Stomach (tissue), 9 donors: ENCODE measurements around the gene B3GNT8. TPM values are rescaled to one million over a fixed set of nuclear protein-coding genes. Genes with fewer than 3 reads are reported as not detected.
"Not testable (repeated sequence)": the region's sequence is repeated elsewhere in the genome, so short reads cannot be mapped to it uniquely, and the experiment has no call there.

Source experiments
- DNase-seq, 2 donors: peaks; one replicate each; pipeline versions ENCODE4 v3.0.0 to v3.0.0-alpha.2; 2013 to 2019
- H3K27ac ChIP-seq, 5 donors: fragments of 200-600 bp in 4 of 5; sonication (generic) in 4 of 5; one replicate each; pipeline ENCODE4 v1.5.1; 2013 to 2019; ENCODE audit warnings: mild to moderate bottlenecking in 1 of 5, moderate library complexity in 1 of 5
- H3K27me3 ChIP-seq, 3 donors: fragments of 200-600 bp; sonication (generic); one replicate each; pipeline ENCODE4 v1.5.1; 2017 to 2019; ENCODE audit warnings: mixed run types in 1 of 3
- H3K36me3 ChIP-seq, 4 donors: fragments of 200-600 bp; sonication (generic); 1 replicate in 3 of 4; 2 replicates in 1 of 4; pipeline ENCODE4 v1.5.1; 2016 to 2019
- H3K4me1 ChIP-seq, 4 donors: fragments of 200-600 bp; sonication (generic); one replicate each; pipeline ENCODE4 v1.5.1; 2016 to 2019
- H3K4me3 ChIP-seq, 4 donors: fragments of 200-600 bp; sonication (generic) in 3 of 4; one replicate each; pipeline ENCODE4 v1.5.1; 2016 to 2019; ENCODE audit warnings: mild to moderate bottlenecking in 1 of 4
- H3K9me3 ChIP-seq, 4 donors: fragments of 200-600 bp; sonication (generic); one replicate each; pipeline ENCODE4 v1.5.1; 2016 to 2019
- EP300 ChIP-seq: sonication (generic); formaldehyde crosslinking; IDR thresholded peaks from one replicate; pipeline ENCODE4 v1.6.1; 2017; ENCODE audit warnings: antibody characterized with exemption
- POLR2A ChIP-seq, 4 donors: fragments of 450-650 bp; IDR thresholded peaks; one replicate each; pipeline ENCODE4 v1.6.1; 2016; ENCODE audit warnings: antibody characterized with exemption in 4 of 4, control low read depth in 2 of 4, mild to moderate bottlenecking in 1 of 4, moderate library complexity in 1 of 4
- POLR2AphosphoS5 ChIP-seq, 3 donors: sonication (generic); formaldehyde crosslinking; IDR thresholded peaks; one replicate each; pipeline ENCODE4 v1.6.1; 2016; ENCODE audit warnings: antibody characterized with exemption in 3 of 3
- WGBS, 5 donors: extraction: QIAGEN DNeasy Blood & Tissue Kit in 3 of 5; methylation state at CpG; one replicate each; pipeline versions ENCODE4 v1.1.5 to v1.1.7; 2013 to 2018; 5-methylcytosine and 5-hydroxymethylcytosine counted together
- intact Hi-C: fragments of 100-400 bp; cut with DNase I; formaldehyde crosslinking; loops from one replicate; pipeline ENCODE4 v1.15.1; 2023; ENCODE audit warnings: low total_unique reads
- polyA plus RNA-seq, 3 donors: library from polyadenylated mRNA; stranded (reverse); fragments of 200-250 nt; gene quantifications; one replicate each; pipeline ENCODE4 v1.2.3, GENCODE V29; 2013
- total RNA-seq, 5 donors: library from RNA; depleted of rRNA; stranded (reverse); fragments of >200 nt; gene quantifications; one replicate each; pipeline versions ENCODE4 v1.1.0 to v1.2.3, GENCODE V29; 2014 to 2016
- TF ChIP-seq, protein P1 (sequence below), 7 experiments: fragments of 450-650 bp in 4 of 7; fragments of 200-600 bp in 3 of 7; sonication (generic) in 3 of 7; IDR thresholded peaks; one replicate each; pipeline ENCODE4 v1.5.1; 2016 to 2019; ENCODE audit warnings: antibody characterized with exemption in 7 of 7, control low read depth in 2 of 7, mild to moderate bottlenecking in 1 of 7
- donor health status: healthy with polysubstance abuse.
- donor health status: Bipolar disorder and iron deficiency.
- donor health status: healthy.

B3GNT8 gene
- total and polyA plus RNA-seq, 8 donors = 0.92 to 158 (median 5.4) TPM; not detected in 2

GRCh38 chr19:41411968-41412265 lies 15.3 kb downstream of the B3GNT8 start:
- H3K27ac ChIP-seq = no peak overlapping the region

DNA sequence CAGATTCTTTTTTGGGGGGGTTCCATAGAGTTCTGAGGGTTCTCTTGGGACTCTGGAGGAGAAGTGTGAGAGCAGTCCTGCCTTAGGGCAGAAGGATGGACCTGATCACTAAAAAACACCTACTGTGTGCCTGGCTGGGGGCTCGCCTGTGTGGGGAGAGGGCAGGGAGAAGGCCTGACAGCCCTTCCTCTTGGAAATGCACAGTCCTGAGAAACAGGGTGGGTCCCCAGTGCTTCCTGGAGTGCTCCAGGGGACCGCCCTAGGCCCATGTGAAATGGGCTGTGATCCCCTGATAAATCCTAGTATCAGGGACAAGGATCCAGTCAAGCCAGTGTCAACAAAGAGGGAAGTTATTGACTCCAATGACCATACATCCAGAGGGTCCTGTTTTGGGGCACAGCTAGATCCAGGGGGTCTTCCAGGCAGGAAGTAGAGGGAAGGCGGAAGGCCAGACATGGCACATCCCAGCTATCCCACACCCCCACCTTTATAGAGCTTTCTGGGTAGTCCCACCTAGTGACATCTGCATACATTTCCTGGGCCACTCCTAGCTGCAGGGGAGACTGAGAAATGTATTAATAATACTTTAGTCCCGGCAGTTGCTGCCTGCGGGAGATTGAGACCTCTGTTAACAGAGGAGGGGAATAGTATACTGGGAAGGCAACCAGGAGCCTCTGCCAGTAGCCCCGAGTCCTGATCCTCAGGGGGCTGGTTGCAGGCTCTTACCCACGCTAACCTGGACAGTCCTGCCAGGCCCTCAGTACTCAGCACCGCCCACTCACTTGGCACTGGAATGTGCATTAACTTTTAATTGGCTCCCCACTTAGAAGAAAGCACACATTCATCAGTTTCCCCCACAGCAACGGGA lies 15.8 kb downstream of the B3GNT8 start:
- no peak for DNase-seq
- TF ChIP-seq, protein P1, sequence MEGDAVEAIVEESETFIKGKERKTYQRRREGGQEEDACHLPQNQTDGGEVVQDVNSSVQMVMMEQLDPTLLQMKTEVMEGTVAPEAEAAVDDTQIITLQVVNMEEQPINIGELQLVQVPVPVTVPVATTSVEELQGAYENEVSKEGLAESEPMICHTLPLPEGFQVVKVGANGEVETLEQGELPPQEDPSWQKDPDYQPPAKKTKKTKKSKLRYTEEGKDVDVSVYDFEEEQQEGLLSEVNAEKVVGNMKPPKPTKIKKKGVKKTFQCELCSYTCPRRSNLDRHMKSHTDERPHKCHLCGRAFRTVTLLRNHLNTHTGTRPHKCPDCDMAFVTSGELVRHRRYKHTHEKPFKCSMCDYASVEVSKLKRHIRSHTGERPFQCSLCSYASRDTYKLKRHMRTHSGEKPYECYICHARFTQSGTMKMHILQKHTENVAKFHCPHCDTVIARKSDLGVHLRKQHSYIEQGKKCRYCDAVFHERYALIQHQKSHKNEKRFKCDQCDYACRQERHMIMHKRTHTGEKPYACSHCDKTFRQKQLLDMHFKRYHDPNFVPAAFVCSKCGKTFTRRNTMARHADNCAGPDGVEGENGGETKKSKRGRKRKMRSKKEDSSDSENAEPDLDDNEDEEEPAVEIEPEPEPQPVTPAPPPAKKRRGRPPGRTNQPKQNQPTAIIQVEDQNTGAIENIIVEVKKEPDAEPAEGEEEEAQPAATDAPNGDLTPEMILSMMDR (IDR thresholded peaks at IDR 0.05) = no peak
- Histone ChIP-seq H3K27ac (peak overlapping the region in 3 of 5 donors; percentile 72 to 80 (median 73)), H3K4me1 (peaks cover 12 to 76% (median 26%) of the 10 kb centered on the region in 4 donors), H3K4me3 (no peak overlapping the region), H3K27me3 (no peaks in the 10 kb centered on the region), H3K9me3 (no peaks in the 10 kb centered on the region), H3K36me3 (peaks cover 33 to 63% (median 57%) of the 10 kb centered on the region in 4 donors)
- intact Hi-C loops = no loop called here
- WGBS, 5 donors = 72 to 84% (median 73%) methylated on average over 9 of the region's 9 CpGs

More at GRCh38 chr19:41411968-41412265, 15.3 kb downstream of the B3GNT8 start:
- DNase-seq = peak in 1 of 2 donors; percentile 60
- H3K4me1 ChIP-seq = peaks cover 12 to 74% (median 26%) of the 10 kb centered on the region in 4 donors
- no peaks in the 10 kb centered on the region for H3K9me3 ChIP-seq
- intact Hi-C loops = no loop called here
- 71 to 96% (median 82%) methylated on average over 10 to 11 of the region's 11 CpGs for WGBS, 5 donors
- no peak overlapping the region for H3K4me3 ChIP-seq
- TF ChIP-seq POLR2AphosphoS5 (IDR thresholded peaks at IDR 0.05) (no peak), EP300 (no peak), POLR2A (IDR thresholded peaks at IDR 0.05) (no peak)
- TF ChIP-seq, protein P1 (IDR thresholded peaks at IDR 0.05) = no peak
- no peaks in the 10 kb centered on the region for H3K27me3 ChIP-seq
- peaks cover 39 to 69% (median 63%) of the 10 kb centered on the region in 4 donors for H3K36me3 ChIP-seq

- Histone ChIP-seq H3K27me3 (no peaks in the 10 kb centered on the region), H3K27ac (peak overlapping the region in 3 of 5 donors; percentile 72 to 80 (median 73)), H3K4me3 (no peak overlapping the region), H3K4me1 (peaks cover 12 to 77% (median 29%) of the 10 kb centered on the region in 4 donors), H3K36me3 (peaks cover 29 to 57% (median 53%) of the 10 kb centered on the region in 4 donors), H3K9me3 (no peaks in the 10 kb centered on the region)
- TF ChIP-seq POLR2AphosphoS5 (IDR thresholded peaks at IDR 0.05) = no peak
- no peak for TF ChIP-seq EP300
- TF ChIP-seq POLR2A (IDR thresholded peaks at IDR 0.05) = no peak
- TF ChIP-seq, protein P1 (IDR thresholded peaks at IDR 0.05) = no peak
- 86 to 94% (median 91%) methylated on average over 22 to 23 of the region's 23 CpGs for WGBS, 5 donors
- no peak for DNase-seq
- intact Hi-C loops = no loop called here
Observed at GRCh38 chr19:41410336-41411054, 16.7 kb downstream of the B3GNT8 start.

GRCh38 chr19:41409288-41409687 lies 17.9 kb downstream of the B3GNT8 start:
- peaks cover 12 to 74% (median 29%) of the 10 kb centered on the region in 4 donors for H3K4me1 ChIP-seq
- intact Hi-C loops = no loop called here
- H3K27ac ChIP-seq = peak overlapping the region; percentile 67 to 80 (median 72)

GRCh38 chr19:41408846-41409245 lies 18.3 kb downstream of the B3GNT8 start:
- peak overlapping the region; percentile 67 to 80 (median 72) for H3K27ac ChIP-seq
- DNase-seq, H3K27me3 ChIP-seq, H3K9me3 ChIP-seq, H3K4me3 ChIP-seq, intact Hi-C loops: not testable (repeated sequence)
- peaks cover 12 to 75% (median 29%) of the 10 kb centered on the region in 4 donors for H3K4me1 ChIP-seq
- H3K36me3 ChIP-seq = peaks cover 20 to 42% (median 37%) of the 10 kb centered on the region in 4 donors
- 74 to 87% (median 78%) methylated on average over 5 of the region's 5 CpGs for WGBS, 5 donors

More at GRCh38 chr19:41409288-41409687, 17.9 kb downstream of the B3GNT8 start:
- Histone ChIP-seq H3K36me3 (peaks cover 23 to 44% (median 41%) of the 10 kb centered on the region in 4 donors), H3K4me3 (no peak overlapping the region), H3K27me3 (no peaks in the 10 kb centered on the region), H3K9me3 (no peaks in the 10 kb centered on the region)
- 27 to 54% (median 43%) methylated on average over 4 of the region's 4 CpGs for WGBS, 5 donors
- DNase-seq = peak; percentile 76 to 88
- TF ChIP-seq, protein P1 (IDR thresholded peaks at IDR 0.05) = no peak
- TF ChIP-seq POLR2AphosphoS5 (IDR thresholded peaks at IDR 0.05) = peak; percentile 7 to 67 (median 47)
